K562 (cell line): ENCODE measurements around the gene MUC5AC. TPM values are rescaled to one million over a fixed set of nuclear protein-coding genes. Genes with fewer than 3 reads are reported as not detected.

Experiments used
- ATAC-seq: fragments of 200-7000 bp; cut with Tn5 transposase; 3 replicates; pipeline ENCODE4 v1.9.1; 2020; ENCODE audit warnings: moderate library complexity
- BruUV-seq: library from RNA; stranded (reverse); fragments of 400-500 nt; replicated peaks from 2 replicates; lab custom pipeline; 2021; lab: Mats Ljungman, UMichigan
- CTCF ChIA-PET: fragments of 300-600 bp; formaldehyde crosslinking; extraction: SDS; loops from one replicate; lab custom pipeline; 2021; ENCODE audit warnings: low intra/inter-chr PET ratio; lab: Yijun Ruan, JAX
- POLR2A ChIA-PET: fragments of 300-600, 350-650 bp; sonication (Branson Sonifier 250); formaldehyde crosslinking; extraction: SDS; loops from one replicate; lab custom pipeline; 2021; ENCODE audit warnings: antibody characterized with exemption, inconsistent platforms; lab: Yijun Ruan, JAX
- DNase-seq, 4 experiments: peaks; one replicate each; pipeline versions ENCODE4 v3.0.0 to v3.0.0-alpha.2; 2011 to 2018; ENCODE audit warnings: low spot score in 3 of 4, mixed read lengths in 3 of 4; ENCODE audit errors: extremely low read depth in 1 of 4
- FAIRE-seq: peaks from 2 replicates; lab custom pipeline; 2011; peaks lifted over from hg19 to GRCh38; lab: Jason Lieb, UNC
- H2AFZ ChIP-seq: 2 replicates; pipeline ENCODE4 v1.6.0; 2011; ENCODE audit warnings: low read depth, low read length, control low read depth, inconsistent platforms
- H3K27ac ChIP-seq: fragments of 200-600 bp; 3 replicates; pipeline ENCODE4 v1.8.0; 2011; ENCODE audit warnings: low read depth, mild to moderate bottlenecking, control low read depth, inconsistent platforms, low read length, moderate library complexity, mixed read lengths; ENCODE audit errors: extremely low read depth
- H3K27me3 ChIP-seq, 2 experiments: fragments of 300-600 bp in 1 of 2; 2 replicates in 1 of 2; 3 replicates in 1 of 2; pipeline versions ENCODE4 v1.6.0 to v1.8.0; 2011; ENCODE audit warnings: inconsistent platforms in 2 of 2, low read length in 2 of 2, mild to moderate bottlenecking in 1 of 2, mixed read lengths in 1 of 2, moderate library complexity in 1 of 2; ENCODE audit not compliant: control insufficient read depth in 2 of 2, insufficient read depth in 2 of 2
- H3K36me3 ChIP-seq: fragments of 300-600 bp; 3 replicates; pipeline ENCODE4 v1.8.0; 2011; ENCODE audit warnings: mild to moderate bottlenecking, low read length, inconsistent platforms; ENCODE audit not compliant: control insufficient read depth, insufficient read depth
- H3K4me1 ChIP-seq, 2 experiments: fragments of 200-600 bp in 1 of 2; replicated peaks in 1 of 2; 2 replicates in 1 of 2; 3 replicates in 1 of 2; pipeline versions ENCODE4 v1.5.1 to v1.8.0; 2011; ENCODE audit warnings: inconsistent platforms in 2 of 2, low read length in 2 of 2, mild to moderate bottlenecking in 1 of 2, mixed read lengths in 1 of 2, moderate library complexity in 1 of 2; ENCODE audit not compliant: control insufficient read depth in 2 of 2, insufficient read depth in 2 of 2
- H3K4me2 ChIP-seq: 2 replicates; pipeline ENCODE4 v1.6.1; 2011; ENCODE audit warnings: low read length, control low read depth, inconsistent platforms, mixed read lengths; ENCODE audit not compliant: insufficient read depth
- H3K4me3 ChIP-seq: fragments of 200-600 bp; sonication (generic), shearing (Covaris generic); 2 replicates; pipeline ENCODE4 v1.5.1; 2016; ENCODE audit warnings: control low read depth, inconsistent platforms
- H3K79me2 ChIP-seq: fragments of 200-600 bp; 3 replicates; pipeline ENCODE4 v1.8.0; 2011; ENCODE audit warnings: low read length, inconsistent platforms; ENCODE audit not compliant: control insufficient read depth, insufficient read depth
- H3K9ac ChIP-seq, 2 experiments: 2 replicates each; pipeline versions ENCODE4 v1.6.0 to v1.6.1; 2011; ENCODE audit warnings: low read depth in 2 of 2, low read length in 2 of 2, control low read depth in 1 of 2, inconsistent platforms in 1 of 2, mild to moderate bottlenecking in 1 of 2, mixed read lengths in 1 of 2; ENCODE audit not compliant: insufficient read depth in 1 of 2
- H3K9me1 ChIP-seq: one replicate; pipeline ENCODE4 v1.6.0; 2011; ENCODE audit warnings: inconsistent platforms, mild to moderate bottlenecking, low read length, moderate library complexity; ENCODE audit not compliant: control insufficient read depth, insufficient read depth
- H3K9me3 ChIP-seq: replicated peaks from 2 replicates; pipeline ENCODE4 v1.5.1; 2011; ENCODE audit warnings: low read depth, low read length, inconsistent platforms; ENCODE audit not compliant: control insufficient read depth, insufficient read depth
- H4K20me1 ChIP-seq: replicated peaks from 2 replicates; pipeline ENCODE4 v1.6.1; 2011; ENCODE audit warnings: low read length, inconsistent platforms, mixed read lengths; ENCODE audit not compliant: control insufficient read depth, insufficient read depth
- BHLHE40 ChIP-seq: IDR thresholded peaks from 2 replicates; pipeline ENCODE4 v1.6.1; 2011; ENCODE audit warnings: low read length, improper control_type of control experiment
- DIDO1 ChIP-seq: fragments of 450-650 bp; IDR thresholded peaks from 2 replicates; pipeline ENCODE4 v1.6.1; 2016; ENCODE audit warnings: low read depth, missing biosample characterization, missing genetic modification characterization
- DMBX1 ChIP-seq: fragments of 250-450 bp; sonication (Bioruptor Pico); IDR thresholded peaks from 2 replicates; pipeline ENCODE4 v1.8.0; 2022; ENCODE audit warnings: inconsistent platforms, mild to moderate bottlenecking, moderate library complexity, borderline replicate concordance
- GATA2 ChIP-seq: sonication (generic); formaldehyde crosslinking; IDR thresholded peaks from 2 replicates; pipeline ENCODE4 v1.4.0; 2020; ENCODE audit warnings: mild to moderate bottlenecking, missing genetic modification reagents
- KAT2B ChIP-seq: IDR thresholded peaks from one replicate; pipeline ENCODE4 v1.6.1; 2012; ENCODE audit warnings: low read depth, mild to moderate bottlenecking, control low read depth, inconsistent platforms, low read length, moderate library complexity
- NR3C1 ChIP-seq: sonication (generic); formaldehyde crosslinking; IDR thresholded peaks from 2 replicates; pipeline ENCODE4 v1.8.1; 2022; ENCODE audit warnings: missing genetic modification reagents
- PHF8 ChIP-seq: fragments of 200-600 bp; sonication (generic); IDR thresholded peaks from 2 replicates; pipeline ENCODE4 v1.6.1; 2012; ENCODE audit warnings: mixed run types, mild to moderate bottlenecking, inconsistent platforms, low read length, moderate library complexity, borderline replicate concordance
- PTBP1 ChIP-seq: fragments of 200-400 bp; formaldehyde crosslinking; IDR thresholded peaks from 2 replicates; pipeline ENCODE4 v1.6.1; 2017; ENCODE audit warnings: low read depth, low read length
- PTRF ChIP-seq: fragments of 450-650 bp; IDR thresholded peaks from 2 replicates; pipeline ENCODE4 v1.6.1; 2016; ENCODE audit warnings: mild to moderate bottlenecking, missing genetic modification characterization, missing compliant biosample characterization
- SETDB1 ChIP-seq: IDR thresholded peaks from one replicate; pipeline ENCODE4 v1.6.1; 2012; ENCODE audit warnings: low read length, control low read depth, inconsistent platforms
- SRSF3 ChIP-seq: fragments of 200-400 bp; formaldehyde crosslinking; IDR thresholded peaks from 2 replicates; pipeline ENCODE4 v1.6.1; 2016; ENCODE audit warnings: mild to moderate bottlenecking, low read length, moderate library complexity; ENCODE audit not compliant: insufficient read depth
- TAF15 ChIP-seq: fragments of 200-400 bp; formaldehyde crosslinking; IDR thresholded peaks from 2 replicates; pipeline ENCODE4 v1.6.1; 2017; ENCODE audit warnings: mild to moderate bottlenecking, low read depth, low read length, moderate library complexity
- ZBTB7A ChIP-seq: IDR thresholded peaks from 2 replicates; pipeline ENCODE4 v1.6.1; 2011; ENCODE audit warnings: low read depth, mild to moderate bottlenecking, low read length, moderate library complexity, borderline replicate concordance; ENCODE audit not compliant: control insufficient read depth
- ZNF644 ChIP-seq: fragments of 200-800 bp; sonication (Bioruptor generic); IDR thresholded peaks from 2 replicates; pipeline ENCODE4 v1.6.1; 2016; ENCODE audit warnings: low read depth, missing genetic modification characterization, missing compliant biosample characterization
- ZNF707 ChIP-seq: fragments of 250-450 bp; sonication (Bioruptor Pico); conservative IDR thresholded peaks from 2 replicates; pipeline ENCODE4 v1.8.0; 2022; ENCODE audit warnings: inconsistent platforms, mild to moderate bottlenecking, moderate library complexity
- ZNF717 ChIP-seq: fragments of 250-450 bp; sonication (Bioruptor Pico); IDR thresholded peaks from 2 replicates; pipeline ENCODE4 v1.5.0; 2021
- WGBS: fragments of 100-300 bp; shearing (Covaris generic); methylation state at CpG from one replicate; pipeline ENCODE4 v1.1.6; 2016; ENCODE audit warnings: low coverage, mixed read lengths; ENCODE audit not compliant: insufficient coverage; ENCODE audit errors: missing lambda C conversion rate; 5-methylcytosine and 5-hydroxymethylcytosine counted together
- in situ Hi-C: fragments of 300-500 bp; cut with MboI; formaldehyde crosslinking; loops from 4 replicates; pipeline ENCODE4 v1.15.0; 2018; ENCODE audit warnings: inconsistent platforms, mixed read lengths
- intact Hi-C: fragments of 100-400 bp; cut with micrococcal nuclease; formaldehyde crosslinking; loops from 2 replicates; pipeline ENCODE4 v1.14.2; 2022
- polyA plus RNA-seq, 8 experiments: library from polyadenylated mRNA; depleted of rRNA in 4 of 8; stranded (reverse) in 5 of 8; unstranded in 3 of 8; fragments of >200 nt; fragmentation: Nextera tagmentation in 2 of 8; fragmentation: Illumina TruSeq in 1 of 8; extraction: Ambion mirVana in 2 of 8; extraction: Trizol in 1 of 8; gene quantifications; 2 replicates each; pipeline versions ENCODE4 v1.2.1 to v1.2.3, GENCODE V29; 2011 to 2014; ENCODE audit warnings: inconsistent platforms in 1 of 8, missing spikeins in 1 of 8
- total RNA-seq, 7 experiments: library from RNA; depleted of rRNA in 6 of 7; stranded (reverse); fragments of >200 nt in 6 of 7; fragmentation: Illumina TruSeq in 2 of 7; extraction: Trizol in 2 of 7; gene quantifications; 2 replicates each; pipeline versions ENCODE4 v1.2.1 to v1.2.3, GENCODE V29; 2011 to 2021; ENCODE audit warnings: low replicate concordance in 1 of 7
- TF ChIP-seq, protein P1 (sequence below): sonication (generic); IDR thresholded peaks from 2 replicates; pipeline ENCODE4 v1.6.1; 2016
- TF ChIP-seq, protein P2 (sequence below): fragments of 450-650 bp; IDR thresholded peaks from 2 replicates; pipeline ENCODE4 v1.7.1; 2018; ENCODE audit warnings: mild to moderate bottlenecking, low read depth; ENCODE audit not compliant: partially characterized antibody
- TF ChIP-seq, protein P3 (sequence below): fragments of 450-650 bp; formaldehyde crosslinking; IDR thresholded peaks from 2 replicates; pipeline ENCODE4 v1.4.0; 2022; ENCODE audit warnings: missing genetic modification characterization

MUC5AC gene
- total and polyA plus RNA-seq, 9 of the 15 experiments (the other 6 are each of a cell fraction or from before 2014, with no cell fraction given) = not detected

DNA sequence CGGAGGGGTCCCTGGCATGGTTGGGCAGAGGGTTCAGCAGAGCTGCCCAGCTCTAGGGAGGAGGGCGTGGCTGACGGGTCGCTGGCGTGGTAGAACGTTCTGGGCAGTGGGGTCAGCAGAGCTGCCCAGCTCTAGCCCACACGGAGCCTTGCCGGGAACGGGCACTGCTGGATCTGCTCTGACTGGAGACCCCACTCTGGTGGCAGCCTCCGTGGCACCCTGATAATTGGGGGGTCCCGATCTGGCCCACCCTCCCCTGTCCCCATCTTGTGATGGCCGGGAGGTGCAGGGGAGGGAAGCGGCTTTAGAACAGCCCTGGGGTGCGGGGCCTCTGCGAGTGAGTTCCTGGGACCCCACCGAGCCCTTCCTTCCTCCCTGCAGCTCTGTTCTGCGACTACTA is 21.9 kb downstream of the MUC5AC start (continued):
- no peak for TF ChIP-seq ZBTB7A
- TF ChIP-seq KAT2B = no peak
- TF ChIP-seq TAF15 = no peak

DNA sequence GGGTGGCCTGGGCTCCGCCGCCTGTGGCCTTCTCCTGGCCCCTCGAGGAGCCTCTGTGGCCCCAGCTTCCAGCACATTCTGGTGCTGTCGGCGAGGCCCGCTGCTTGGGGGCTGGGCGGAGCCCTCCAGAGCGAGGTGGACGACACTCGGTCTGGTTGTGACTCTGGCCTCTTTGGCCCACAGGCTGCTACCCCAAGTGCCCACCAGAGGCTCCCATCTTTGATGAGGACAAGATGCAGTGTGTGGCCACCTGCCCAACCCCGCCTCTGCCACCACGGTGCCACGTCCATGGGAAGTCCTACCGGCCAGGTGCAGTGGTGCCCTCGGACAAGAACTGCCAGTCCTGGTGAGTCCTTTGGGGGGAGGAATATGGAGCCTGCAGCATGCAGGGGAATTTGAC is 22.4 kb downstream of the MUC5AC start:
- no peak for FAIRE-seq
- Histone ChIP-seq H3K9me3 (no peaks in the 10 kb centered on the region; the same call in 1 of the 2 replicates), H3K4me3 (no peak overlapping the region), H3K9ac (no peak overlapping the region), H2AFZ (no peak overlapping the region), H3K79me2 (no peaks in the 10 kb centered on the region), H3K4me1 (peaks cover 0 to 18% of the 10 kb centered on the region in 2 experiments; a peak in 1 of 5 replicates), H3K36me3 (no peaks in the 10 kb centered on the region), H3K27me3 (peaks cover 0 to 22% of the 10 kb centered on the region in 2 experiments; a peak in 2 of 5 replicates), H3K27ac (no peak overlapping the region), H4K20me1 (no peaks in the 10 kb centered on the region), H3K9me1 (no peaks in the 10 kb centered on the region), H3K4me2 (no peak overlapping the region)
- no TSS peak for BruUV-seq
- intact Hi-C loops = no loop called here
- WGBS = 3% methylated on average over 11 of the region's 15 CpGs
- in situ Hi-C loops = no loop called here
- no peak for DNase-seq
- ChIA-PET CTCF (no interaction called here), POLR2A (no interaction called here)
- no peak; the same call in 1 of the 3 replicates for ATAC-seq
- no peak for TF ChIP-seq NR3C1 (CRISPR knock-in tag)
- no peak for TF ChIP-seq DMBX1
- TF ChIP-seq DIDO1 = no peak
- no peak for TF ChIP-seq PTBP1
- TF ChIP-seq SETDB1 = no peak
- no peak for TF ChIP-seq SRSF3
- TF ChIP-seq, protein P1, sequence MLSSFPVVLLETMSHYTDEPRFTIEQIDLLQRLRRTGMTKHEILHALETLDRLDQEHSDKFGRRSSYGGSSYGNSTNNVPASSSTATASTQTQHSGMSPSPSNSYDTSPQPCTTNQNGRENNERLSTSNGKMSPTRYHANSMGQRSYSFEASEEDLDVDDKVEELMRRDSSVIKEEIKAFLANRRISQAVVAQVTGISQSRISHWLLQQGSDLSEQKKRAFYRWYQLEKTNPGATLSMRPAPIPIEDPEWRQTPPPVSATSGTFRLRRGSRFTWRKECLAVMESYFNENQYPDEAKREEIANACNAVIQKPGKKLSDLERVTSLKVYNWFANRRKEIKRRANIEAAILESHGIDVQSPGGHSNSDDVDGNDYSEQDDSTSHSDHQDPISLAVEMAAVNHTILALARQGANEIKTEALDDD = no peak
- TF ChIP-seq BHLHE40 = no peak
- no peak for TF ChIP-seq ZNF717 (CRISPR knock-in tag)
- TF ChIP-seq, protein P2, sequence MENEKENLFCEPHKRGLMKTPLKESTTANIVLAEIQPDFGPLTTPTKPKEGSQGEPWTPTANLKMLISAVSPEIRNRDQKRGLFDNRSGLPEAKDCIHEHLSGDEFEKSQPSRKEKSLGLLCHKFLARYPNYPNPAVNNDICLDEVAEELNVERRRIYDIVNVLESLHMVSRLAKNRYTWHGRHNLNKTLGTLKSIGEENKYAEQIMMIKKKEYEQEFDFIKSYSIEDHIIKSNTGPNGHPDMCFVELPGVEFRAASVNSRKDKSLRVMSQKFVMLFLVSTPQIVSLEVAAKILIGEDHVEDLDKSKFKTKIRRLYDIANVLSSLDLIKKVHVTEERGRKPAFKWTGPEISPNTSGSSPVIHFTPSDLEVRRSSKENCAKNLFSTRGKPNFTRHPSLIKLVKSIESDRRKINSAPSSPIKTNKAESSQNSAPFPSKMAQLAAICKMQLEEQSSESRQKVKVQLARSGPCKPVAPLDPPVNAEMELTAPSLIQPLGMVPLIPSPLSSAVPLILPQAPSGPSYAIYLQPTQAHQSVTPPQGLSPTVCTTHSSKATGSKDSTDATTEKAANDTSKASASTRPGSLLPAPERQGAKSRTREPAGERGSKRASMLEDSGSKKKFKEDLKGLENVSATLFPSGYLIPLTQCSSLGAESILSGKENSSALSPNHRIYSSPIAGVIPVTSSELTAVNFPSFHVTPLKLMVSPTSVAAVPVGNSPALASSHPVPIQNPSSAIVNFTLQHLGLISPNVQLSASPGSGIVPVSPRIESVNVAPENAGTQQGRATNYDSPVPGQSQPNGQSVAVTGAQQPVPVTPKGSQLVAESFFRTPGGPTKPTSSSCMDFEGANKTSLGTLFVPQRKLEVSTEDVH = no peak
- TF ChIP-seq, protein P3, sequence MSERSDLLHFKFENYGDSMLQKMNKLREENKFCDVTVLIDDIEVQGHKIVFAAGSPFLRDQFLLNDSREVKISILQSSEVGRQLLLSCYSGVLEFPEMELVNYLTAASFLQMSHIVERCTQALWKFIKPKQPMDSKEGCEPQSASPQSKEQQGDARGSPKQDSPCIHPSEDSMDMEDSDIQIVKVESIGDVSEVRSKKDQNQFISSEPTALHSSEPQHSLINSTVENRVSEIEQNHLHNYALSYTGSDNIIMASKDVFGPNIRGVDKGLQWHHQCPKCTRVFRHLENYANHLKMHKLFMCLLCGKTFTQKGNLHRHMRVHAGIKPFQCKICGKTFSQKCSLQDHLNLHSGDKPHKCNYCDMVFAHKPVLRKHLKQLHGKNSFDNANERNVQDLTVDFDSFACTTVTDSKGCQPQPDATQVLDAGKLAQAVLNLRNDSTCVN = no peak
- no peak for TF ChIP-seq PTRF
- no peak for TF ChIP-seq ZNF707 (CRISPR knock-in tag)
- no peak for TF ChIP-seq PHF8
- TF ChIP-seq GATA2 = no peak
- TF ChIP-seq ZNF644 = no peak
